SK-N-SH (cell line): Measurements from ENCODE around the gene NRF1. TPM values are rescaled to one million over a fixed set of nuclear protein-coding genes. Genes with fewer than 3 reads are reported as not detected.

ENCODE experiments used
- CTCF ChIA-PET: fragments of 300-600, 350-600 bp; formaldehyde crosslinking; extraction: SDS; loops from one replicate; lab custom pipeline; 2021; lab: Yijun Ruan, JAX
- POLR2A ChIA-PET: fragments of 350-600 bp; sonication (Branson Sonifier 250); formaldehyde crosslinking; extraction: SDS; loops from one replicate; lab custom pipeline; 2020; ENCODE audit warnings: antibody characterized with exemption, inconsistent platforms; lab: Yijun Ruan, JAX
- DNase-seq: peaks from one replicate; pipeline ENCODE4 v3.0.0; 2012
- H2AFZ ChIP-seq: fragments of 200-600 bp; sonication (generic); 2 replicates; pipeline ENCODE4 v1.8.1; 2016; ENCODE audit warnings: antibody characterized with exemption, mild to moderate bottlenecking, low read depth
- H3F3A ChIP-seq: fragments of 200-600 bp; sonication (generic); replicated peaks from 2 replicates; pipeline ENCODE3; 2016; ENCODE audit warnings: antibody characterized with exemption, mild to moderate bottlenecking; ENCODE audit not compliant: insufficient read depth
- H3K27ac ChIP-seq, 2 experiments: fragments of 200-500 bp in 1 of 2; fragments of 200-600 bp in 1 of 2; sonication (Bioruptor generic) in 1 of 2; sonication (generic), shearing (Covaris generic) in 1 of 2; 2 replicates each; pipeline versions ENCODE4 v1.5.1 to v1.6.1; 2014 to 2016; ENCODE audit warnings: low read depth in 2 of 2, inconsistent platforms in 1 of 2, low read length in 1 of 2, mild to moderate bottlenecking in 1 of 2, mixed read lengths in 1 of 2
- H3K27me3 ChIP-seq: fragments of 200-600 bp; sonication (generic), shearing (Covaris generic); 2 replicates; pipeline ENCODE4 v1.6.1; 2016; ENCODE audit warnings: mixed run types; ENCODE audit not compliant: insufficient read depth
- H3K36me3 ChIP-seq, 2 experiments: fragments of 200-500 bp in 1 of 2; fragments of 200-600 bp in 1 of 2; sonication (Bioruptor generic) in 1 of 2; sonication (generic) in 1 of 2; replicated peaks in 1 of 2; 2 replicates each; pipeline versions ENCODE3 to v1.5.1; 2014 to 2016; ENCODE audit warnings: low read length in 1 of 2, mild to moderate bottlenecking in 1 of 2; ENCODE audit not compliant: insufficient read depth in 2 of 2, control insufficient read depth in 1 of 2
- H3K4me1 ChIP-seq, 2 experiments: fragments of 200-500 bp in 1 of 2; fragments of 200-600 bp in 1 of 2; sonication (Bioruptor generic) in 1 of 2; sonication (generic), shearing (Covaris generic) in 1 of 2; 2 replicates each; pipeline versions ENCODE4 v1.5.1 to v1.6.1; 2014 to 2016; ENCODE audit warnings: low read depth in 1 of 2, low read length in 1 of 2, mixed run types in 1 of 2; ENCODE audit not compliant: insufficient read depth in 2 of 2, control insufficient read depth in 1 of 2
- H3K4me2 ChIP-seq: fragments of 200-600 bp; sonication (generic), shearing (Covaris generic); 2 replicates; pipeline ENCODE4 v1.6.1; 2017; ENCODE audit warnings: mixed run types
- H3K4me3 ChIP-seq, 2 experiments: fragments of 200-500 bp in 1 of 2; fragments of 200-600 bp in 1 of 2; sonication (Bioruptor generic) in 1 of 2; sonication (generic), shearing (Covaris generic) in 1 of 2; 2 replicates each; pipeline versions ENCODE4 v1.5.1 to v1.8.1; 2014 to 2016; ENCODE audit warnings: low read depth in 2 of 2, inconsistent platforms in 1 of 2, low read length in 1 of 2, mild to moderate bottlenecking in 1 of 2, mixed read lengths in 1 of 2, moderate library complexity in 1 of 2
- H3K79me2 ChIP-seq: fragments of 200-600 bp; sonication (generic); 2 replicates; pipeline ENCODE4 v1.8.1; 2017; ENCODE audit warnings: mild to moderate bottlenecking; ENCODE audit not compliant: insufficient read depth
- H3K9ac ChIP-seq: fragments of 200-600 bp; sonication (generic); 2 replicates; pipeline ENCODE4 v1.6.1; 2017; ENCODE audit warnings: mixed run types
- H3K9me2 ChIP-seq: fragments of 200-600 bp; sonication (generic); 2 replicates; pipeline ENCODE4 v1.6.1; 2017; ENCODE audit warnings: mixed run types
- H3K9me3 ChIP-seq: fragments of 200-600 bp; sonication (generic); 2 replicates; pipeline ENCODE4 v1.6.1; 2017; ENCODE audit warnings: mixed run types, mild to moderate bottlenecking, moderate library complexity
- H4K20me1 ChIP-seq: fragments of 200-600 bp; sonication (generic); 2 replicates; pipeline ENCODE4 v1.6.1; 2017; ENCODE audit warnings: mild to moderate bottlenecking, mixed run types; ENCODE audit not compliant: insufficient read depth
- CHD2 ChIP-seq: fragments of 150-350 bp; IDR thresholded peaks from 2 replicates; pipeline ENCODE4 v1.6.1; 2018; ENCODE audit warnings: low read length; ENCODE audit not compliant: partially characterized antibody
- EP300 ChIP-seq, 2 experiments: IDR thresholded peaks; 2 replicates each; pipeline versions ENCODE4 v1.4.0 to v1.6.1; 2012; ENCODE audit warnings: borderline replicate concordance in 1 of 2, low read depth in 1 of 2, low read length in 1 of 2
- FOSL2 ChIP-seq: IDR thresholded peaks from 2 replicates; pipeline ENCODE4 v1.4.0; 2012; ENCODE audit warnings: low read depth, mild to moderate bottlenecking, moderate library complexity, borderline replicate concordance
- FOXJ3 ChIP-seq: sonication (generic); formaldehyde crosslinking; IDR thresholded peaks from 2 replicates; pipeline ENCODE4 v1.5.1; 2020; ENCODE audit warnings: mild to moderate bottlenecking, missing genetic modification reagents
- JUND ChIP-seq: IDR thresholded peaks from 2 replicates; pipeline ENCODE4 v1.4.0; 2012
- MAX ChIP-seq: IDR thresholded peaks from 2 replicates; pipeline ENCODE4 v1.4.0; 2012; ENCODE audit warnings: low read depth
- MEF2A ChIP-seq: IDR thresholded peaks from 2 replicates; pipeline ENCODE4 v1.4.0; 2012; ENCODE audit warnings: low read depth, borderline replicate concordance
- MXI1 ChIP-seq: IDR thresholded peaks from 2 replicates; pipeline ENCODE4 v1.6.1; 2012; ENCODE audit warnings: mild to moderate bottlenecking, low read depth, low read length, improper control_type of control experiment
- NFIC ChIP-seq: IDR thresholded peaks from 2 replicates; pipeline ENCODE4 v1.4.0; 2012; ENCODE audit warnings: borderline replicate concordance
- PBX3 ChIP-seq: IDR thresholded peaks from 2 replicates; pipeline ENCODE4; 2012
- POLR2AphosphoS5 ChIP-seq: IDR thresholded peaks from 2 replicates; pipeline ENCODE4 v1.6.1; 2012; ENCODE audit warnings: low read depth, low read length
- RFX5 ChIP-seq: IDR thresholded peaks from 2 replicates; pipeline ENCODE4 v1.6.1; 2012; ENCODE audit warnings: mild to moderate bottlenecking, improper control_type of control experiment, low read length
- TAF1 ChIP-seq: IDR thresholded peaks from 2 replicates; pipeline ENCODE4 v1.6.1; 2012; ENCODE audit warnings: low read depth, mild to moderate bottlenecking, low read length, moderate library complexity, borderline replicate concordance
- TCF12 ChIP-seq: IDR thresholded peaks from 2 replicates; pipeline ENCODE4 v1.4.0; 2012
- USF2 ChIP-seq: fragments of 150-350 bp; IDR thresholded peaks from 2 replicates; pipeline ENCODE4 v1.6.1; 2017; ENCODE audit warnings: antibody characterized with exemption, low read length, low read depth, borderline replicate concordance
- WGBS: methylation state at CpG from one replicate; pipeline ENCODE4 v1.1.6; 2017; ENCODE audit warnings: low lambda C conversion rate; 5-methylcytosine and 5-hydroxymethylcytosine counted together
- polyA plus RNA-seq, 3 experiments: library from polyadenylated mRNA; depleted of rRNA; stranded (reverse); fragments of >200 nt; gene quantifications; 2 replicates each; pipeline ENCODE4 v1.2.3, GENCODE V29; 2012

The NRF1 gene
- polyA plus RNA-seq, 1 of the 3 experiments (the other 2 are of a cell fraction) = 10.9 TPM

- H3K27me3 ChIP-seq = no peaks in the 10 kb centered on the region
- no peak overlapping the region for H3K27ac ChIP-seq
- no peak overlapping the region for H3K9ac ChIP-seq
- H3F3A ChIP-seq = peaks cover 20% of the 10 kb centered on the region
- TF ChIP-seq FOXJ3 (CRISPR knock-in tag) (no peak), USF2 (no peak), RFX5 (no peak), POLR2AphosphoS5 (no peak), MAX (no peak), FOSL2 (no peak), CHD2 (no peak), MXI1 (no peak)
- DNase-seq = no peak
- no peak overlapping the region for H3K4me3 ChIP-seq
- no peaks in the 10 kb centered on the region for H4K20me1 ChIP-seq
- no peak overlapping the region for H3K4me2 ChIP-seq
- no peaks in the 10 kb centered on the region for H3K79me2 ChIP-seq
- 86% methylated on average over 3 of the region's 3 CpGs for WGBS
- no peak overlapping the region for H2AFZ ChIP-seq
- POLR2A ChIA-PET = no interaction called here
- H3K36me3 ChIP-seq = peaks cover 0 to 4% of the 10 kb centered on the region in 2 experiments
- H3K9me2 ChIP-seq = 0 out of 2 replicates have a peak, but pooled peaks cover 3% of the 10 kb centered on the region
- CTCF ChIA-PET = interaction anchor here (0.8 kb wide), 1 partner anchor 34 kb away, joined by 4 read pairs; no protein-coding TSS in a partner anchor
- no peaks in the 10 kb centered on the region for H3K9me3 ChIP-seq
- H3K4me1 ChIP-seq = peaks cover 0 to 21% of the 10 kb centered on the region in 2 experiments; a peak in 2 of 4 replicates
These were observed 87.2 kb downstream of the NRF1 start for GRCh38 chr7:129698516-129699418.

- CTCF ChIA-PET = interaction anchor here (1.1 to 1.6 kb wide), 3 partner anchors 8 to 38 kb away, joined by 3 to 4 read pairs (median 3); no protein-coding TSS in a partner anchor
- Histone ChIP-seq H3K9me2 (no peaks in the 10 kb centered on the region), H3K9ac (no peak overlapping the region), H3K9me3 (no peaks in the 10 kb centered on the region), H2AFZ (no peak overlapping the region), H3K4me1 (peaks cover 0 to 23% of the 10 kb centered on the region in 2 experiments; a peak in 2 of 4 replicates), H3K4me2 (peak overlapping the region; percentile 27; the same call in 1 of the 2 replicates), H4K20me1 (no peaks in the 10 kb centered on the region), H3K79me2 (no peaks in the 10 kb centered on the region), H3K27ac (peak overlapping the region; percentile 18 to 55; a peak in 3 of 4 replicates), H3K4me3 (no peak overlapping the region), H3K36me3 (peaks cover 0 to 4% of the 10 kb centered on the region in 2 experiments), H3K27me3 (no peaks in the 10 kb centered on the region), H3F3A (peaks cover 20% of the 10 kb centered on the region)
- 29% methylated on average over 2 of the region's 2 CpGs for WGBS
- POLR2A ChIA-PET = no interaction called here
- peak; percentile 49; the same call in 1 of the 2 replicates for TF ChIP-seq NFIC
- TF ChIP-seq MEF2A = 0 out of 2 replicates have a peak, but pooled peaks have one; percentile 34
- no peak for TF ChIP-seq TAF1
- TF ChIP-seq TCF12 = peak; percentile 45
- TF ChIP-seq EP300 (IDR thresholded peaks at IDR 0.05; ENCODE audit: borderline replicate concordance in 1 of 2, low read depth in 1 of 2, low read length in 1 of 2) = peak in 1 of 2 experiments; percentile 19; a peak in 1 of 4 replicates
- 0 out of 2 replicates have a peak, but pooled peaks have one; percentile 2 for TF ChIP-seq JUND
- peak; percentile 44; the same call in 1 of the 2 replicates for TF ChIP-seq POLR2AphosphoS5
- TF ChIP-seq PBX3 = peak; percentile 53
- TF ChIP-seq MAX = no peak
- no peak for DNase-seq
These were observed 90.8 kb downstream of the NRF1 start for GRCh38 chr7:129702316-129702715.
